ENCODE measurements around the gene FNDC3B. TPM values are rescaled to one million over a fixed set of nuclear protein-coding genes. Genes with fewer than 3 reads are reported as not detected.

The FNDC3B gene
- total and polyA plus RNA-seq, 2 of the 8 experiments (the other 6 are each of a cell fraction or from before 2014, with no cell fraction given): 14.1 to 44.4 TPM

DNA sequence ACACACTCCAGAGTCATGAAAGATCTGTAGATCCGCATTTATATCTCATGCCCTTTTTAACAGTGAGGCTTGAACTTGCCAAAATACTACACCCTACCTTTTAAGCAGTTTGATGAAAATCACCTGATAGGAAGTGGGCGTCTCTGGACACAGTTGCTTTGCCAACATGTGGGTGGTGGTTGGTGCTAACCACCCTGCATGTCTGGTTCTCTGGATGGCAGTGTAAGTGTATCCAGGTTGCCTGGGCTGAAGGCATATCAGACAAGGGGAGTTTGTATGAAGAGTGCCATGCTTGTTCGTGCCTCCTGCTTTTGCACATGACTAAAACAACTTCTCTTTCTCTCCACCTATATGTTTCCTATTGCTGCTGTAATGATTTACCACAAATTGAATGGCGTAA is 249.3 kb downstream of the FNDC3B start (continued):
- TF ChIP-seq, protein P1, sequence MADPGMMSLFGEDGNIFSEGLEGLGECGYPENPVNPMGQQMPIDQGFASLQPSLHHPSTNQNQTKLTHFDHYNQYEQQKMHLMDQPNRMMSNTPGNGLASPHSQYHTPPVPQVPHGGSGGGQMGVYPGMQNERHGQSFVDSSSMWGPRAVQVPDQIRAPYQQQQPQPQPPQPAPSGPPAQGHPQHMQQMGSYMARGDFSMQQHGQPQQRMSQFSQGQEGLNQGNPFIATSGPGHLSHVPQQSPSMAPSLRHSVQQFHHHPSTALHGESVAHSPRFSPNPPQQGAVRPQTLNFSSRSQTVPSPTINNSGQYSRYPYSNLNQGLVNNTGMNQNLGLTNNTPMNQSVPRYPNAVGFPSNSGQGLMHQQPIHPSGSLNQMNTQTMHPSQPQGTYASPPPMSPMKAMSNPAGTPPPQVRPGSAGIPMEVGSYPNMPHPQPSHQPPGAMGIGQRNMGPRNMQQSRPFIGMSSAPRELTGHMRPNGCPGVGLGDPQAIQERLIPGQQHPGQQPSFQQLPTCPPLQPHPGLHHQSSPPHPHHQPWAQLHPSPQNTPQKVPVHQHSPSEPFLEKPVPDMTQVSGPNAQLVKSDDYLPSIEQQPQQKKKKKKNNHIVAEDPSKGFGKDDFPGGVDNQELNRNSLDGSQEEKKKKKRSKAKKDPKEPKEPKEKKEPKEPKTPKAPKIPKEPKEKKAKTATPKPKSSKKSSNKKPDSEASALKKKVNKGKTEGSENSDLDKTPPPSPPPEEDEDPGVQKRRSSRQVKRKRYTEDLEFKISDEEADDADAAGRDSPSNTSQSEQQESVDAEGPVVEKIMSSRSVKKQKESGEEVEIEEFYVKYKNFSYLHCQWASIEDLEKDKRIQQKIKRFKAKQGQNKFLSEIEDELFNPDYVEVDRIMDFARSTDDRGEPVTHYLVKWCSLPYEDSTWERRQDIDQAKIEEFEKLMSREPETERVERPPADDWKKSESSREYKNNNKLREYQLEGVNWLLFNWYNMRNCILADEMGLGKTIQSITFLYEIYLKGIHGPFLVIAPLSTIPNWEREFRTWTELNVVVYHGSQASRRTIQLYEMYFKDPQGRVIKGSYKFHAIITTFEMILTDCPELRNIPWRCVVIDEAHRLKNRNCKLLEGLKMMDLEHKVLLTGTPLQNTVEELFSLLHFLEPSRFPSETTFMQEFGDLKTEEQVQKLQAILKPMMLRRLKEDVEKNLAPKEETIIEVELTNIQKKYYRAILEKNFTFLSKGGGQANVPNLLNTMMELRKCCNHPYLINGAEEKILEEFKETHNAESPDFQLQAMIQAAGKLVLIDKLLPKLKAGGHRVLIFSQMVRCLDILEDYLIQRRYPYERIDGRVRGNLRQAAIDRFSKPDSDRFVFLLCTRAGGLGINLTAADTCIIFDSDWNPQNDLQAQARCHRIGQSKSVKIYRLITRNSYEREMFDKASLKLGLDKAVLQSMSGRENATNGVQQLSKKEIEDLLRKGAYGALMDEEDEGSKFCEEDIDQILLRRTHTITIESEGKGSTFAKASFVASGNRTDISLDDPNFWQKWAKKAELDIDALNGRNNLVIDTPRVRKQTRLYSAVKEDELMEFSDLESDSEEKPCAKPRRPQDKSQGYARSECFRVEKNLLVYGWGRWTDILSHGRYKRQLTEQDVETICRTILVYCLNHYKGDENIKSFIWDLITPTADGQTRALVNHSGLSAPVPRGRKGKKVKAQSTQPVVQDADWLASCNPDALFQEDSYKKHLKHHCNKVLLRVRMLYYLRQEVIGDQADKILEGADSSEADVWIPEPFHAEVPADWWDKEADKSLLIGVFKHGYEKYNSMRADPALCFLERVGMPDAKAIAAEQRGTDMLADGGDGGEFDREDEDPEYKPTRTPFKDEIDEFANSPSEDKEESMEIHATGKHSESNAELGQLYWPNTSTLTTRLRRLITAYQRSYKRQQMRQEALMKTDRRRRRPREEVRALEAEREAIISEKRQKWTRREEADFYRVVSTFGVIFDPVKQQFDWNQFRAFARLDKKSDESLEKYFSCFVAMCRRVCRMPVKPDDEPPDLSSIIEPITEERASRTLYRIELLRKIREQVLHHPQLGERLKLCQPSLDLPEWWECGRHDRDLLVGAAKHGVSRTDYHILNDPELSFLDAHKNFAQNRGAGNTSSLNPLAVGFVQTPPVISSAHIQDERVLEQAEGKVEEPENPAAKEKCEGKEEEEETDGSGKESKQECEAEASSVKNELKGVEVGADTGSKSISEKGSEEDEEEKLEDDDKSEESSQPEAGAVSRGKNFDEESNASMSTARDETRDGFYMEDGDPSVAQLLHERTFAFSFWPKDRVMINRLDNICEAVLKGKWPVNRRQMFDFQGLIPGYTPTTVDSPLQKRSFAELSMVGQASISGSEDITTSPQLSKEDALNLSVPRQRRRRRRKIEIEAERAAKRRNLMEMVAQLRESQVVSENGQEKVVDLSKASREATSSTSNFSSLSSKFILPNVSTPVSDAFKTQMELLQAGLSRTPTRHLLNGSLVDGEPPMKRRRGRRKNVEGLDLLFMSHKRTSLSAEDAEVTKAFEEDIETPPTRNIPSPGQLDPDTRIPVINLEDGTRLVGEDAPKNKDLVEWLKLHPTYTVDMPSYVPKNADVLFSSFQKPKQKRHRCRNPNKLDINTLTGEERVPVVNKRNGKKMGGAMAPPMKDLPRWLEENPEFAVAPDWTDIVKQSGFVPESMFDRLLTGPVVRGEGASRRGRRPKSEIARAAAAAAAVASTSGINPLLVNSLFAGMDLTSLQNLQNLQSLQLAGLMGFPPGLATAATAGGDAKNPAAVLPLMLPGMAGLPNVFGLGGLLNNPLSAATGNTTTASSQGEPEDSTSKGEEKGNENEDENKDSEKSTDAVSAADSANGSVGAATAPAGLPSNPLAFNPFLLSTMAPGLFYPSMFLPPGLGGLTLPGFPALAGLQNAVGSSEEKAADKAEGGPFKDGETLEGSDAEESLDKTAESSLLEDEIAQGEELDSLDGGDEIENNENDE (IDR thresholded peaks at IDR 0.05; ENCODE audit: insufficient replicate concordance, low read length): no peak
- TF ChIP-seq JUN (IDR thresholded peaks at IDR 0.05; ENCODE audit: low read depth, low read length) (no peak), FOSL1 (IDR thresholded peaks at IDR 0.05; ENCODE audit: insufficient read depth, low read depth, low read length) (no peak), POU5F1 (IDR thresholded peaks at IDR 0.05; ENCODE audit: low read depth, low read length) (no peak)
